Fibroblast of pulmonary artery (primary cell): Measurements from ENCODE around the gene ANKZF1.
A peak's percentile ranks its signal among the peaks of the same experiment; 100 is the strongest.
"Not testable (repeated sequence)": the region's sequence is repeated elsewhere in the genome, so short reads cannot be mapped to it uniquely, and the experiment has no call there.

Experiments
- DNase-seq: peaks from one replicate; pipeline ENCODE4 v3.0.0-alpha.2; 2010; ENCODE audit warnings: low read depth
- H3K4me3 ChIP-seq: replicated peaks from 2 replicates; pipeline ENCODE4 v1.5.1; 2011; ENCODE audit warnings: low read depth, mild to moderate bottlenecking, control low read depth, low read length, moderate library complexity
- CTCF ChIP-seq: IDR thresholded peaks from 2 replicates; pipeline ENCODE4 v1.5.1; 2011; ENCODE audit warnings: mild to moderate bottlenecking, control low read depth, low read length, inconsistent platforms; ENCODE audit errors: missing control alignments

Gene ANKZF1

GRCh38 chr2:219252570-219252899 is 22.9 kb downstream of the ANKZF1 start:
- H3K4me3 ChIP-seq: peak overlapping the region; percentile 65
- TF ChIP-seq CTCF: no peak
- no peak for DNase-seq

GRCh38 chr2:219252900-219253752 is 23.5 kb downstream of the ANKZF1 start, which contains the start of gene TUBA4B:
Gene TUBA4B, plus strand, starts transcription at chr2:219253243. Its CDS starts 165 bp downstream, at chr2:219253408.
- no peak for TF ChIP-seq CTCF
- peak; percentile 24 for DNase-seq
- peak within 1 kb of the TSS; percentile 65 for H3K4me3 ChIP-seq

- no peak for TF ChIP-seq CTCF
- peak; percentile 53 for DNase-seq
- H3K4me3 ChIP-seq: peak within 1 kb of the TSS; percentile 65
These were observed 24.4 kb downstream of the ANKZF1 start, which contains the start of gene TUBA4A for GRCh38 chr2:219253753-219254589. Gene TUBA4A, minus strand, starts transcription at chr2:219253918. Its CDS starts 60 bp downstream, at chr2:219253858.

- no peak for DNase-seq
- TF ChIP-seq CTCF: no peak
- peak overlapping the region; percentile 65 for H3K4me3 ChIP-seq
These were observed 25.1 kb downstream of the ANKZF1 start for GRCh38 chr2:219254590-219255201.

- not testable (repeated sequence) for H3K4me3 ChIP-seq, DNase-seq
These were observed 29.3 kb downstream of the ANKZF1 start for GRCh38 chr2:219258942-219259341.

GRCh38 chr2:219261024-219261855 is 31.6 kb downstream of the ANKZF1 start:
- no peak for DNase-seq
- no peak for TF ChIP-seq CTCF
- H3K4me3 ChIP-seq: no peak overlapping the region
